ENCODE data around the gene STBD1. TPM values are rescaled to one million over a fixed set of nuclear protein-coding genes. Genes with fewer than 3 reads are reported as not detected.

Gene STBD1
- polyA plus RNA-seq, 1 donor from 2014 or later: not detected

GRCh38 chr4:76322236-76322635 is 15.7 kb downstream of the STBD1 start:
- H3K4me2 ChIP-seq (ENCODE audit: low read length): no peak overlapping the region
- no peaks in the 10 kb centered on the region for H3F3A ChIP-seq (ENCODE audit: insufficient read depth, low read length, poor library complexity, severe bottlenecking)
- no peak for TF ChIP-seq MXI1 (conservative IDR thresholded peaks at IDR 0.05; ENCODE audit: poor library complexity, severe bottlenecking)
- TF ChIP-seq CTCF (IDR thresholded peaks at IDR 0.05; ENCODE audit: poor library complexity, severe bottlenecking): no peak
- TF ChIP-seq REST (IDR thresholded peaks at IDR 0.05; ENCODE audit: borderline replicate concordance): no peak
- TF ChIP-seq EZH2 (IDR thresholded peaks at IDR 0.05; ENCODE audit: borderline replicate concordance, insufficient read depth, low read length, poor library complexity, severe bottlenecking): no peak
- no peak for TF ChIP-seq RAD21 (conservative IDR thresholded peaks at IDR 0.05)
- no peak for TF ChIP-seq TAF1 (IDR thresholded peaks at IDR 0.05; ENCODE audit: low read depth)
- TF ChIP-seq EP300 (conservative IDR thresholded peaks at IDR 0.05; ENCODE audit: poor library complexity, severe bottlenecking): no peak
- TF ChIP-seq SMC3 (conservative IDR thresholded peaks at IDR 0.05; ENCODE audit: poor library complexity): no peak
- no peak for TF ChIP-seq POLR2AphosphoS5 (IDR thresholded peaks at IDR 0.05)
- H2AFZ ChIP-seq (ENCODE audit: low read depth, low read length): no peak overlapping the region
- no peaks in the 10 kb centered on the region for H4K20me1 ChIP-seq (ENCODE audit: insufficient read depth)
- no peaks in the 10 kb centered on the region for H3K36me3 ChIP-seq (ENCODE audit: insufficient read depth, low read length)
- no peaks in the 10 kb centered on the region for H3K27me3 ChIP-seq (ENCODE audit: insufficient read depth, low read depth, low read length)
- H3K9me3 ChIP-seq (ENCODE audit: low read length): peaks cover 7% of the 10 kb centered on the region
- no peaks in the 10 kb centered on the region for H3K79me2 ChIP-seq (replicated peaks; ENCODE audit: insufficient read depth, low read length)
- no peak overlapping the region for H3K27ac ChIP-seq (ENCODE audit: low read length)
- H3K4me3 ChIP-seq (ENCODE audit: low read length): no peak overlapping the region
- no peak overlapping the region for H3K9ac ChIP-seq (ENCODE audit: low read length)
- no peaks in the 10 kb centered on the region for H3K9me2 ChIP-seq (ENCODE audit: insufficient read depth, low read length)

GRCh38 chr4:76325072-76325471 is 18.5 kb downstream of the STBD1 start:
- Histone ChIP-seq H3K27me3 (ENCODE audit: insufficient read depth, low read depth, low read length) (no peaks in the 10 kb centered on the region), H3K9ac (ENCODE audit: low read length) (no peak overlapping the region), H3K36me3 (ENCODE audit: insufficient read depth, low read length) (no peaks in the 10 kb centered on the region), H3F3A (ENCODE audit: insufficient read depth, low read length, poor library complexity, severe bottlenecking) (no peaks in the 10 kb centered on the region), H3K4me3 (ENCODE audit: low read length) (no peak overlapping the region), H3K27ac (ENCODE audit: low read length) (no peak overlapping the region), H3K4me2 (ENCODE audit: low read length) (no peak overlapping the region), H3K9me3 (ENCODE audit: low read length) (peaks cover 2% of the 10 kb centered on the region), H3K9me2 (ENCODE audit: insufficient read depth, low read length) (no peaks in the 10 kb centered on the region), H2AFZ (ENCODE audit: low read depth, low read length) (no peak overlapping the region), H3K79me2 (replicated peaks; ENCODE audit: insufficient read depth, low read length) (no peaks in the 10 kb centered on the region), H4K20me1 (ENCODE audit: insufficient read depth) (no peaks in the 10 kb centered on the region)
- TF ChIP-seq POLR2AphosphoS5 (IDR thresholded peaks at IDR 0.05) (no peak), RAD21 (conservative IDR thresholded peaks at IDR 0.05) (no peak), EP300 (conservative IDR thresholded peaks at IDR 0.05; ENCODE audit: poor library complexity, severe bottlenecking) (no peak), REST (IDR thresholded peaks at IDR 0.05; ENCODE audit: borderline replicate concordance) (no peak), MXI1 (conservative IDR thresholded peaks at IDR 0.05; ENCODE audit: poor library complexity, severe bottlenecking) (no peak), TAF1 (IDR thresholded peaks at IDR 0.05; ENCODE audit: low read depth) (no peak), CTCF (IDR thresholded peaks at IDR 0.05; ENCODE audit: poor library complexity, severe bottlenecking) (no peak), EZH2 (IDR thresholded peaks at IDR 0.05; ENCODE audit: borderline replicate concordance, insufficient read depth, low read length, poor library complexity, severe bottlenecking) (no peak)
